WTC11 (cell line): ENCODE results near the gene CAMK1.

Experiments
- CREB1 ChIP-seq: sonication (generic); formaldehyde crosslinking; IDR thresholded peaks from 2 replicates; pipeline ENCODE4 v1.8.0; 2023; ENCODE audit warnings: mild to moderate bottlenecking, missing genetic modification reagents
- CREM ChIP-seq: sonication (generic); formaldehyde crosslinking; IDR thresholded peaks from 2 replicates; pipeline ENCODE4 v1.8.1; 2022; ENCODE audit warnings: mild to moderate bottlenecking, missing genetic modification reagents, moderate library complexity
- CTCF ChIP-seq: fragments of 200-600 bp; IDR thresholded peaks from 2 replicates; pipeline ENCODE4 v1.8.0; 2022; ENCODE audit warnings: antibody characterized with exemption
- ESRRA ChIP-seq: sonication (generic); formaldehyde crosslinking; IDR thresholded peaks from 2 replicates; pipeline ENCODE4 v1.8.1; 2022; ENCODE audit warnings: mild to moderate bottlenecking, missing genetic modification reagents, borderline replicate concordance
- MLX ChIP-seq: sonication (generic); formaldehyde crosslinking; IDR thresholded peaks from 2 replicates; pipeline ENCODE4 v1.8.1; 2023; ENCODE audit warnings: mild to moderate bottlenecking, missing genetic modification reagents, moderate library complexity
- NR3C1 ChIP-seq: sonication (generic); formaldehyde crosslinking; conservative IDR thresholded peaks from 2 replicates; pipeline ENCODE4 v1.8.1; 2023; ENCODE audit warnings: low read depth, mild to moderate bottlenecking, missing genetic modification reagents
- PRRX2 ChIP-seq: fragments of 250-450 bp; sonication (Bioruptor Pico); IDR thresholded peaks from 2 replicates; pipeline ENCODE4 v1.8.0; 2021; ENCODE audit warnings: mild to moderate bottlenecking
- RELA ChIP-seq: sonication (generic); formaldehyde crosslinking; IDR thresholded peaks from 2 replicates; pipeline ENCODE4 v1.8.1; 2022; ENCODE audit warnings: missing genetic modification reagents, mild to moderate bottlenecking, borderline replicate concordance
- USF2 ChIP-seq: sonication (generic); formaldehyde crosslinking; IDR thresholded peaks from 2 replicates; pipeline ENCODE4 v1.8.1; 2023; ENCODE audit warnings: mild to moderate bottlenecking, missing genetic modification reagents, moderate library complexity
- TF ChIP-seq, protein P1 (sequence below): sonication (generic); formaldehyde crosslinking; IDR thresholded peaks from 2 replicates; pipeline ENCODE4 v1.8.0; 2022; ENCODE audit warnings: mild to moderate bottlenecking, missing genetic modification reagents

DNA sequence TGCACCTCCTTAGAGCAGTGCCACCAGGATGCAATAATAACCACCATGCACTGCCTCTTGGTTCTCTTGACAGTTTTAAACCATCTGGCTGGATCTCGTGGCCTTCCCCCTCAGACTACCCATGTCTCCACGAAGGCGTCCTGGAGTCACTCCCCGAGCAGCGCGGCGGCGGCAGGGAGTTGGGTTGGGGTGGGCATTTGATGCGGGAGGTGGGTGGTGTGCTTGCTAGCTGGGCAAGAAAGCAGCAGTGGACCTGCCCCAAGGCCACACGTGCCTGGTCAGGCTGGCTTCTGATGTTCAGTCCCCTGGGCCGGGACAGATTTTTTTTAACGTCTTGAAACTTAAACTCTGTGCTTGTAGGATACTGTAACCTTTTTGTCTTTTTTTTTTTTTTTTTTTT is 36.4 kb upstream of the CAMK1 start:
- TF ChIP-seq ESRRA (CRISPR knock-in tag) = no peak
- TF ChIP-seq CREM = no peak
- no peak for TF ChIP-seq NR3C1 (CRISPR knock-in tag)
- TF ChIP-seq CREB1 (CRISPR knock-in tag) = no peak
- TF ChIP-seq, protein P1, sequence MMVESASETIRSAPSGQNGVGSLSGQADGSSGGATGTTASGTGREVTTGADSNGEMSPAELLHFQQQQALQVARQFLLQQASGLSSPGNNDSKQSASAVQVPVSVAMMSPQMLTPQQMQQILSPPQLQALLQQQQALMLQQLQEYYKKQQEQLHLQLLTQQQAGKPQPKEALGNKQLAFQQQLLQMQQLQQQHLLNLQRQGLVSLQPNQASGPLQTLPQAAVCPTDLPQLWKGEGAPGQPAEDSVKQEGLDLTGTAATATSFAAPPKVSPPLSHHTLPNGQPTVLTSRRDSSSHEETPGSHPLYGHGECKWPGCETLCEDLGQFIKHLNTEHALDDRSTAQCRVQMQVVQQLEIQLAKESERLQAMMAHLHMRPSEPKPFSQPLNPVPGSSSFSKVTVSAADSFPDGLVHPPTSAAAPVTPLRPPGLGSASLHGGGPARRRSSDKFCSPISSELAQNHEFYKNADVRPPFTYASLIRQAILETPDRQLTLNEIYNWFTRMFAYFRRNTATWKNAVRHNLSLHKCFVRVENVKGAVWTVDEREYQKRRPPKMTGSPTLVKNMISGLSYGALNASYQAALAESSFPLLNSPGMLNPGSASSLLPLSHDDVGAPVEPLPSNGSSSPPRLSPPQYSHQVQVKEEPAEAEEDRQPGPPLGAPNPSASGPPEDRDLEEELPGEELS (CRISPR knock-in tag) = no peak
- TF ChIP-seq CTCF = no peak
- TF ChIP-seq PRRX2 (CRISPR knock-in tag) = no peak
- TF ChIP-seq RELA (CRISPR knock-in tag) = no peak
- no peak for TF ChIP-seq MLX (CRISPR knock-in tag)
- TF ChIP-seq USF2 (CRISPR knock-in tag) = no peak
